Measurements from ENCODE around the gene FLNC. TPM values are rescaled to one million over a fixed set of nuclear protein-coding genes. Genes with fewer than 3 reads are reported as not detected.

FLNC gene
- total RNA-seq, 1 experiment from 2014 or later: 8.0 TPM

- TF ChIP-seq AFF4 (CRISPR knock-in tag; IDR thresholded peaks at IDR 0.05; ENCODE audit: borderline replicate concordance) (no peak), ESRRA (CRISPR knock-in tag; IDR thresholded peaks at IDR 0.05; ENCODE audit: borderline replicate concordance) (no peak), CREB1 (CRISPR knock-in tag; IDR thresholded peaks at IDR 0.05) (no peak), CREM (CRISPR knock-in tag; IDR thresholded peaks at IDR 0.05) (no peak), PRDM15 (CRISPR knock-in tag; IDR thresholded peaks at IDR 0.05) (no peak), ZNF671 (CRISPR knock-in tag; IDR thresholded peaks at IDR 0.05) (no peak), KAT7 (CRISPR knock-in tag; IDR thresholded peaks at IDR 0.05; ENCODE audit: borderline replicate concordance) (no peak), GRHL2 (CRISPR knock-in tag; IDR thresholded peaks at IDR 0.05; ENCODE audit: insufficient replicate concordance, severe bottlenecking) (no peak)
- TF ChIP-seq, protein P1, sequence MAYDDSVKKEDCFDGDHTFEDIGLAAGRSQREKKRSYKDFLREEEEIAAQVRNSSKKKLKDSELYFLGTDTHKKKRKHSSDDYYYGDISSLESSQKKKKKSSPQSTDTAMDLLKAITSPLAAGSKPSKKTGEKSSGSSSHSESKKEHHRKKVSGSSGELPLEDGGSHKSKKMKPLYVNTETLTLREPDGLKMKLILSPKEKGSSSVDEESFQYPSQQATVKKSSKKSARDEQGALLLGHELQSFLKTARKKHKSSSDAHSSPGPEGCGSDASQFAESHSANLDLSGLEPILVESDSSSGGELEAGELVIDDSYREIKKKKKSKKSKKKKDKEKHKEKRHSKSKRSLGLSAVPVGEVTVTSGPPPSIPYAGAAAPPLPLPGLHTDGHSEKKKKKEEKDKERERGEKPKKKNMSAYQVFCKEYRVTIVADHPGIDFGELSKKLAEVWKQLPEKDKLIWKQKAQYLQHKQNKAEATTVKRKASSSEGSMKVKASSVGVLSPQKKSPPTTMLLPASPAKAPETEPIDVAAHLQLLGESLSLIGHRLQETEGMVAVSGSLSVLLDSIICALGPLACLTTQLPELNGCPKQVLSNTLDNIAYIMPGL (CRISPR knock-in tag; IDR thresholded peaks at IDR 0.05): no peak
These were observed 33.9 kb upstream of the FLNC start (continued) for GRCh38 chr7:128796327-128796726.

DNA sequence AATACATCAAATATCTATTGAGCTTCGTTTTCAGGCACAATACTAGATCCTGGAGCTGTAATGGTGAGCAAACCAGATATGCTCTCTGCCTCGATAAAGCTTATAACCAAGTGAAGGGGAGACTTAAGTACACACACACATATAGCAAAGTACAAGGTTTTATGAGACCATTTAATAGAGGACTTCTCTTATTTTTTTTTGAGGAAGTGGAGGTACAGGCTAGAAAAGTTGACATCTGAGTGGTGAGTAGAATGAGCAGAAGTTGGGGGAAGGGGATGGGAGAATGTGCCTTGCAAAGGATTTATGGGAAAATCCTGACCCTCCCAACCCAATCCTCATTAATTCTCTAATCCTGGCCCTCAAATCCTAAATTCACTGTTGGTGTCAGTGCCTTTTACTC is 30.8 kb upstream of the FLNC start:
- no peak overlapping the region for H3K4me3 Mint-ChIP-seq
- no peaks in the 10 kb centered on the region for H3K27me3 Mint-ChIP-seq (ENCODE audit: low read depth)
- peaks cover 24% of the 10 kb centered on the region for H3K4me1 Mint-ChIP-seq
- ATAC-seq (no peak), DNase-seq (ENCODE audit: low spot score) (no peak)
- ChIA-PET CTCF (no interaction called here), POLR2A (no interaction called here)
- peaks cover 3% of the 10 kb centered on the region; the same call in 1 of the 2 replicates for H3K9me3 Mint-ChIP-seq
- peaks cover 39% of the 10 kb centered on the region for H3K36me3 Mint-ChIP-seq
- no peak overlapping the region for H3K27ac Mint-ChIP-seq
- TF ChIP-seq ETV6 (CRISPR knock-in tag; IDR thresholded peaks at IDR 0.05) (no peak), SMAD3 (CRISPR knock-in tag; IDR thresholded peaks at IDR 0.05; ENCODE audit: borderline replicate concordance) (no peak), TEAD4 (CRISPR knock-in tag; IDR thresholded peaks at IDR 0.05) (no peak), AFF4 (CRISPR knock-in tag; IDR thresholded peaks at IDR 0.05; ENCODE audit: borderline replicate concordance) (no peak), NR3C1 (CRISPR knock-in tag; conservative IDR thresholded peaks at IDR 0.05; ENCODE audit: low read depth) (no peak), RORB (CRISPR knock-in tag; IDR thresholded peaks at IDR 0.05) (no peak), ZNF671 (CRISPR knock-in tag; IDR thresholded peaks at IDR 0.05) (no peak), NFE2L1 (CRISPR knock-in tag; IDR thresholded peaks at IDR 0.05) (no peak)
- TF ChIP-seq, protein P2, sequence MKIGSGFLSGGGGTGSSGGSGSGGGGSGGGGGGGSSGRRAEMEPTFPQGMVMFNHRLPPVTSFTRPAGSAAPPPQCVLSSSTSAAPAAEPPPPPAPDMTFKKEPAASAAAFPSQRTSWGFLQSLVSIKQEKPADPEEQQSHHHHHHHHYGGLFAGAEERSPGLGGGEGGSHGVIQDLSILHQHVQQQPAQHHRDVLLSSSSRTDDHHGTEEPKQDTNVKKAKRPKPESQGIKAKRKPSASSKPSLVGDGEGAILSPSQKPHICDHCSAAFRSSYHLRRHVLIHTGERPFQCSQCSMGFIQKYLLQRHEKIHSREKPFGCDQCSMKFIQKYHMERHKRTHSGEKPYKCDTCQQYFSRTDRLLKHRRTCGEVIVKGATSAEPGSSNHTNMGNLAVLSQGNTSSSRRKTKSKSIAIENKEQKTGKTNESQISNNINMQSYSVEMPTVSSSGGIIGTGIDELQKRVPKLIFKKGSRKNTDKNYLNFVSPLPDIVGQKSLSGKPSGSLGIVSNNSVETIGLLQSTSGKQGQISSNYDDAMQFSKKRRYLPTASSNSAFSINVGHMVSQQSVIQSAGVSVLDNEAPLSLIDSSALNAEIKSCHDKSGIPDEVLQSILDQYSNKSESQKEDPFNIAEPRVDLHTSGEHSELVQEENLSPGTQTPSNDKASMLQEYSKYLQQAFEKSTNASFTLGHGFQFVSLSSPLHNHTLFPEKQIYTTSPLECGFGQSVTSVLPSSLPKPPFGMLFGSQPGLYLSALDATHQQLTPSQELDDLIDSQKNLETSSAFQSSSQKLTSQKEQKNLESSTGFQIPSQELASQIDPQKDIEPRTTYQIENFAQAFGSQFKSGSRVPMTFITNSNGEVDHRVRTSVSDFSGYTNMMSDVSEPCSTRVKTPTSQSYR (CRISPR knock-in tag; IDR thresholded peaks at IDR 0.05): no peak

All from WTC11 (cell line).